Measurements from ENCODE around the gene PRELP.

GRCh38 chr1:203519053-203519840, 43.6 kb downstream of the PRELP start:
- TF ChIP-seq CTCF (IDR thresholded peaks at IDR 0.05 in 8 of 11, conservative IDR thresholded peaks at IDR 0.05 in 3 of 11) (no peak), POLR2AphosphoS5 (IDR thresholded peaks at IDR 0.05) (no peak)

All from spleen (tissue), 7 donors.